GM10266 (cell line): Measurements from ENCODE around the gene SLC9B1.

Source experiments
- DNase-seq: peaks from one replicate; pipeline ENCODE4 v3.0.0; 2012; ENCODE audit errors: extremely low spot score
- TF ChIP-seq, protein P1 (sequence below): IDR thresholded peaks from 2 replicates; pipeline ENCODE4 v1.5.1; 2012; ENCODE audit warnings: mild to moderate bottlenecking, low read depth; ENCODE audit not compliant: control insufficient read depth, insufficient read depth; ENCODE audit errors: missing control alignments

SLC9B1 gene, protein sequence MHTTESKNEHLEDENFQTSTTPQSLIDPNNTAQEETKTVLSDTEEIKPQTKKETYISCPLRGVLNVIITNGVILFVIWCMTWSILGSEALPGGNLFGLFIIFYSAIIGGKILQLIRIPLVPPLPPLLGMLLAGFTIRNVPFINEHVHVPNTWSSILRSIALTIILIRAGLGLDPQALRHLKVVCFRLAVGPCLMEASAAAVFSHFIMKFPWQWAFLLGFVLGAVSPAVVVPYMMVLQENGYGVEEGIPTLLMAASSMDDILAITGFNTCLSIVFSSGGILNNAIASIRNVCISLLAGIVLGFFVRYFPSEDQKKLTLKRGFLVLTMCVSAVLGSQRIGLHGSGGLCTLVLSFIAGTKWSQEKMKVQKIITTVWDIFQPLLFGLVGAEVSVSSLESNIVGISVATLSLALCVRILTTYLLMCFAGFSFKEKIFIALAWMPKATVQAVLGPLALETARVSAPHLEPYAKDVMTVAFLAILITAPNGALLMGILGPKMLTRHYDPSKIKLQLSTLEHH

DNA sequence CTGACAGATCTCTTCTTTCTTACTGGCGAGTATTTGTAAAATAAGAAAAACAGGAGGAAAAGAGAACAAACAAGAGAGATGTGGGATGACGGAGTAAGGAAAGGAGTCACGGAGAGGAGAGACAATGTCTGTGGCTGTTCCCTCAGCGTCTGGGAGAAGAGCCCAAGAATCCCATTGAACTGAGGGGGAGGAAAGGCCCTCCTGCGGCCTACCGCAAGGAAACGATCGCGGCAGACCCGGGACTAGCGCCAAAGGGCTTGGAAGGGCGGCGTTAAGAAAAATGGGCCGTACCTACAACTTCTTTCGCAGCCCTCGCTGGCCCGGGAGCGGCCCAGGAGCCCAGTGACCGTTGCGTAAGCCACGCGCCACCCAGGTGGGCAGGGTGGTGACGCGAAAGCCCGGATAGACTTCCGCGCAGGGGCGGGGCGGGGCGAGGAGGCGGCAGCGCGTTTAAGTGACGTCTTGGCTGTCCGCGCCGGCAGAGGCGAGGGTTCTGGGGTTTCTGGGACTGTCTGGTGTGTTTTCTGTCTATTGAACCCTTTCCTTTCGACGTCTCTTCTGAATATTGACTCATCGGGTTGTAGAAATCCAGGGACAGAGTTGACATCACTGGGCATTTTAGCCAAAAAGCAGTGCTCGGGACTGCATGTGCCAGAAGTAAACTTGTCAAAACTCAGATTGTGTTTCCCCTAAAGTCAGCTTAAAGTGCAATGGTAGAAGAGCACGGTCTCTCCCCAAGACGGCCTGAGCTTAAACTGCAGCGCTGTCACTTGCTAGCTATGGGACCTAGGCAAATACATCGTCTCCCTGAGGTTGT is at the start of gene SLC9B1:
Gene SLC9B1 (minus strand): TSS at position 398 of the 817 bp plus-strand sequence. CDS start 27,994 bp downstream, outside the sequence.
- peak; percentile 84 for DNase-seq
- TF ChIP-seq, protein P1, sequence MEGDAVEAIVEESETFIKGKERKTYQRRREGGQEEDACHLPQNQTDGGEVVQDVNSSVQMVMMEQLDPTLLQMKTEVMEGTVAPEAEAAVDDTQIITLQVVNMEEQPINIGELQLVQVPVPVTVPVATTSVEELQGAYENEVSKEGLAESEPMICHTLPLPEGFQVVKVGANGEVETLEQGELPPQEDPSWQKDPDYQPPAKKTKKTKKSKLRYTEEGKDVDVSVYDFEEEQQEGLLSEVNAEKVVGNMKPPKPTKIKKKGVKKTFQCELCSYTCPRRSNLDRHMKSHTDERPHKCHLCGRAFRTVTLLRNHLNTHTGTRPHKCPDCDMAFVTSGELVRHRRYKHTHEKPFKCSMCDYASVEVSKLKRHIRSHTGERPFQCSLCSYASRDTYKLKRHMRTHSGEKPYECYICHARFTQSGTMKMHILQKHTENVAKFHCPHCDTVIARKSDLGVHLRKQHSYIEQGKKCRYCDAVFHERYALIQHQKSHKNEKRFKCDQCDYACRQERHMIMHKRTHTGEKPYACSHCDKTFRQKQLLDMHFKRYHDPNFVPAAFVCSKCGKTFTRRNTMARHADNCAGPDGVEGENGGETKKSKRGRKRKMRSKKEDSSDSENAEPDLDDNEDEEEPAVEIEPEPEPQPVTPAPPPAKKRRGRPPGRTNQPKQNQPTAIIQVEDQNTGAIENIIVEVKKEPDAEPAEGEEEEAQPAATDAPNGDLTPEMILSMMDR: no peak

DNA sequence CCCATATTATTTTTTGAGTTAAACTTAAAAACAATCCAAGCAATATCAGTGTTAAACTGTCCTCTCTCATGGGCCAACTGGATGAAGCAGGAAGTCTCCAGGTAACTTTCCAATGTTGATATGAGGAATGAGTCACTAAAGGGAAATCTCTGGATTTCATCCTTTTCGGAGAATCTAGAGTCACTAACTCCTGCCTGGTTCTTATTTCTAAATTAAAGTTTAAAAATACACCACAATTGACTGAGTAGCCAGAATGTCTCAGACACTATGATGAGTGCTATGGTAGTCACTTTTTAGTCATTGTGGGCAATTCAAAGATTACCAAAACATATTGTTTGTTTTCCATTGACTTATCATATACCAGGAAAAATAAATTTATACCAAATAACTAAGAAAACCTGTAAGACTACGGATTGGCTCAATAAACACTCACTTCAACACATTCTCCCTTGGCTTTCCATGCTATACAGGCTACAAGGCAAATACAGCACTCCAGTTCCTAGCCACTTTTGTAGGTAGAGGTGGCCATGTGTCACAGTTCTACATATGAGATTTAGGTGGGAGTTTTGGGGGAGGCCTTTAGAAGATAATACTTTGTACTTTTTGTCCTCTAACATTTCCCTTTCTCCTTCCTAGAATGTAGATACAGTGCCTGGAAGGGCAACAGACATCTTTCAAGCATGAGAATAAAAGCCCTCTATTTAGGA is 48.5 kb upstream of the SLC9B1 start:
- TF ChIP-seq, protein P1: no peak
- no peak for DNase-seq

DNA sequence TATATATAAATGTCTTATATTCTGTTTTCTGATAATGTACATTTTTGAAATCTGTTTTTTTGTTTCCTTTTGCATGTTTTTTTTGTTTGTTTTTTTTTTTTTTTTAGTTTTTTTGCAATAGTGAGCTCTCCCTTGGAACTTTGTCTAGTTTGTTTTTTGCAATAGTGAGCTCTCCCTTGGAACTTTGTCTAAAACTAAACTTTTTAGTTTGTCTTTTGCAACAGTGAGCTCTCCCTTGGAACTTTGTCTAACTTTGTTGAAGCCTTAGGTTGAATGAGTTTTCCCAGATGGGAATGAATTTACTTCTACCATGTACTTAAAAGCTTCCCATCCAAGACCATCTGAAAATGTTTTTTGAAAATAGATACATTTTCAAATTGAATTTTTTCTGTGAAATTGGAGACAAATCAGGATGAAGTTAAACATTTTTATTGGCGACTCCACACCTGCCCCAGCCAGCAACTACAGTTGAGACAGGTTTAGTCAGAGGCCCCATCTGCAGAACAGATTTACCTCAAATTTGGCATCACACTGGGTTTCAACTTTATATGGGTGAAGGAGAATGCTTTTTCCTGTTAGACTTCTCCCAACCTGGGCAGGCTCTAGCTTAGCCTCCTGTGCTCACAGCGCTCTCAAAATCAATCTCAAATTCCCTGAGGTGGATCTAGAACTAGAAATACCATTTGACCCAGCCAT is 41.1 kb upstream of the SLC9B1 start:
- no peak for DNase-seq
- TF ChIP-seq, protein P1: no peak

DNA sequence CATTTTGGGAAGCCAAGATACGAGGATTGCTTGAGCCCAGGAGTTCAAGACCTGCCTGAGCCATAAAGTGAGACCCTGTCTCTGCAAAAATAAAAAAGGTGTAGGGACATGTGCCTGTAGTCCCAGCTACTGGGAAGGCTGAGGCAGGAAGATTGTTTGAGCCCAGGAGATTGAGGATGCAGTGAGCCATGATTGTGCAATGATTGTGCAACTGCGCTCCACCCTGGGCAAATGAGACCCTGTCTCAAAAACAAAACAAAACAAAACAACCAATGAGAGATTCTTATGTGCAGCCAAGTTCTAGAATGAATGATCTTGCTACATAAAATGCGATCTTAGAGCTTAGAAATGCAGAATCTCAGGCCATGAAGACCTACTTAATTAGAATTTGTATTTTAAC is 34.5 kb upstream of the SLC9B1 start:
- TF ChIP-seq, protein P1: no peak
- no peak for DNase-seq

DNA sequence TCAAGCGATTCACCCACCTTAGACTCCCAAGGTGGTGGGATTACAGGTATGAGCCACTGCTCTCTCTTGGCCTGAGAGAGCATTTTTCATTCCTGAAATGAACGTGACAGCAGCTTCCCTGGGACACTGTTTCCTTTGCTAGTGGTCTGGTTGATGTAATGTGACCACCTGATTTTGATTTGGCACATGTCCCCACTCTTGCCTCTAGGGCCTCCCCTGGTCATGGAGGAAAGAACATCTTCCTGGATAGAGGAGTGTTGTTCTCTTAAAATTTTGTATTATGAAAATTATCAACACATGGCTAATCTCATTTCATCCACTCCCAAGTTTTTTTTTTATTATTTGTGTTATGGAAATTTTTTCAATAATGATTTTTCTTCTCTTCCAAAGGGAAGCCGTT is 33.3 kb upstream of the SLC9B1 start:
- TF ChIP-seq, protein P1: no peak
- DNase-seq: no peak

DNA sequence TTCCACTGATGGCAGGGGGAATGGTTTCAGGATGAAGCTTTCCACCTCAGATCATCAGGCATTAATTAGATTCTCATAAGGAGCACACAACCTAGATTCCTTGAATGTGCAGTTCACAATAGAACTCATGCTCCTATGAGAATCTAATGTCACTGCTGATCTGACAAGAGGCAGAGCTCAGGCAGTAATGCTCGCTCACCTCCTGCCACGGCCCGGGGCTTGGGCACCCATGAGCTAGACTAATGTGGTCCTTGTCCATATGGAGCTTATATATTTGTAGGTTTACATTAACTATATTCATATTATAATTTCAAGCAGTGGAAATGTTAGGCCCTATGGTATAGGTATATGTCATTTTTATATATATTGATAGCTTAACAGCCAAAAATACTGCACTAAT is 32.6 kb upstream of the SLC9B1 start:
- TF ChIP-seq, protein P1: no peak
- DNase-seq: no peak
